Kasumi-1 (cell line): Measurements from ENCODE around the gene NTRK1.

Source experiments
- DNase-seq, 2 experiments: peaks; one replicate each; lab custom pipeline; 2025; lab: John Stamatoyannopoulos, UW

The NTRK1 gene

GRCh38 chr1:156881101-156881500 lies 20.4 kb downstream of the NTRK1 start:
- no peak for DNase-seq

DNA sequence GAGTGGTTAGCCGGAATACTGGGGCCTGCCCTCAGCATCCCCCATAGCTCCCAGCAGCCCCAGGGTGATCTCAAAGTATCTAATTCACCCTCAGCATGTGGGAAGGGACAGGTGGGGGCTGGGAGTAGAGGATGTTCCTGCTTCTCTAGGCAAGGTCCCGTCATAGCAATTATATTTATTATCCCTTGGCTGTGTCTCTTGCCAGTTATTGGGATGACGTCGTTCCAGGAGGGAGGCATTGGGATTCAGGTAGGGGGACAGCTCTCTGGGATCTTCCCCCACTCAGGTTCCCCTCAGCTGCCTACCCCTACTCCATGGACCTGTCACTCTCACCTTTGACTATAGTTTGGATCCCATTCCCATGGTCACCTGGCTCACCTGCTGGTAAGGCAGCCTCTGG lies 21.0 kb downstream of the NTRK1 start:
- DNase-seq = no peak

DNA sequence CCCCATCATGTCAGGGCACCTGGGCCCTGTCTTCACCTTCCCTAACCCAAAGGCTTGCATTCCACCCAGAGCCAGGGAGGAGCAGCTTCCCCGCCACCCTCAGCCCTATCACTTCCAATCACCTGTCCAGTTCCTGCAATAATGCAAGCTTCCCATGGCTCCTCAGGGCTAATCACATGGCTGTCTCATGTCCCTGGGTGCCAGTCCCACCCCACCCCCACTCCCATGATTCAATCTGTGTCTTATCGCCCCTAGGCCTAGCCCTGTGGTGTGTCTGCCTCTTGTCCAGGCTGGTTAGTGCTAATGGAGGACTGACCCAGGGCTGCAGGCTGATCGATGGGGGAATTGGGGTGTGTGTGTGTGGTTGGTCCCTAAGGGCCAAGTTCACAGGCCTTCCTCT lies 21.9 kb downstream of the NTRK1 start:
- DNase-seq = no peak

- DNase-seq = no peak
These were observed 23.3 kb downstream of the NTRK1 start for GRCh38 chr1:156883919-156884318.

- no peak for DNase-seq
These were observed 24.0 kb downstream of the NTRK1 start for GRCh38 chr1:156884560-156885184.

DNA sequence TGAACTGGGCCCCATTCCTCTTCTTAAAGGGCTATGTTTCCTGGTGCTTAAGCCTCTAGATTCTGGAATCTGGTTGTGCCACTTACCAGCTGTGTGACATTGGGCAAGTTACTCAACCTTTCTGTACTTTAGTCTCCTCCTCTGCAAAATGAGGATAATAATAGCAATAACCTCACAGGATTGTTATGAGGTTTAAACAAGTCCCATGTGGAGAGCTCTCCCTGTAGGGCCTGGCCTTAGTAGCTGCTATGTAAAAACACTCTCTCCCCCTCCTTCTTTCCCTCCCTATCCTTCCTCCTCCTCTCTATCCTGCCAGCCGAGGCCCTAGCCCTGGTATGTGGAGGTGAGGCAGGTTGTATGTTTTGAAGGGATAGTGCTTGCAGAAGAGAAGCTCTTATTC lies 24.6 kb downstream of the NTRK1 start:
- DNase-seq = no peak

DNA sequence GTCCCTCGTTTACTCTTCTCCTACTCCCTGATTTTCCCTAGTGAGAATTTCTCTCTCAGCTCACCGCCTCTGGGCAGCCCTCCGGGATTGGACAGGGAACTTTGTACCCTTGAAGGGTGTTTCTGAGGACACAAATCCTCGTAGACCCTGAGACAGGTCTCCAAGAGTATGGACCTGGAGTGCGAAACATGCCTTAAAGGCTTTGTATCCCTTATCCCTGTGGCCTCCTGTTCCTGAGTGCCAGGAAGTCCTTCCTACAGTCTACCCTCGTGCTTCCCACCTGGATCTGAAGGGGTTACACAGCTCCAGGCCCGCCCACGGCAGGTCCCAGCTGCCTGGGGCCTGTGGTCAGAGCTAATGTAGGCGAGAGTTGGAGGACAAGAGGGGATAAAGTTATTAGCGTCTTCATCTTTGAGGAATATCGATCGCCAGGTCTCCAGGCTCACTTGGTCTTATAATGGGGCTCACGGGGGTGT lies 25.3 kb downstream of the NTRK1 start:
- DNase-seq = no peak

DNA sequence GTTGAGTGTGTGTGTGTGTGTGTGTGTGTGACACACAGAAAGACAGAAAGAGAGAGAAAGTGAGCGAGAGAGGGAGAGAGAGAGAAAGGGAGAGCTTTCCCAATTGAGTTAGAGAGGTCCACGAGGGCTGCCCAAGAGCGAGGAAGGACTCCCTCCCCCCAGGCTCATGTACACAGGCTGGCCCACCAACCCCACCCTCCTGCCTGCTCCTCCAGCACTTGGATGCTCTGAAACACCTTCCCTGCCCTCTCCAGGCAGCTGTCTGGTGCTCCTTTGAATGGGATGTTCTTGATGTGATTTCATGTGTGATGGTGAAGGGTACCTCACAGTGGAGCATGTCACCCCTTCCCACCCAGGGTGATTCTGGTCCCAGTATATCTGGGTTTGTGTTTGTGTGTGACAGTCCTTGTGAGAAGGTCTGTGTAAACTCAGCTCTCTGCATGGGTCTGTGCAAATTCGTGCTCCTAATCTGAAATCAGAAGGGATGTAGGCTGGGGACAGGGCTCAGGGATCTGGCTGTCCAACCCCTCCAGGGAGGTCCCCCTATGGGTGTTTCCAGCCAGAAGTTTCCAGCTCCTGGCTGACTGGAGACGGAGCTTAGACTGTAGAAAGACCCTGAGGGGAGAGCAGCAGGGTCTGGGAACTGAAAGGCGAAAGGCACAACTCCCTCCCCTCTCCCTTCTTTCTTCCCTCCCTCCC lies 26.1 kb downstream of the NTRK1 start:
- no peak for DNase-seq

DNA sequence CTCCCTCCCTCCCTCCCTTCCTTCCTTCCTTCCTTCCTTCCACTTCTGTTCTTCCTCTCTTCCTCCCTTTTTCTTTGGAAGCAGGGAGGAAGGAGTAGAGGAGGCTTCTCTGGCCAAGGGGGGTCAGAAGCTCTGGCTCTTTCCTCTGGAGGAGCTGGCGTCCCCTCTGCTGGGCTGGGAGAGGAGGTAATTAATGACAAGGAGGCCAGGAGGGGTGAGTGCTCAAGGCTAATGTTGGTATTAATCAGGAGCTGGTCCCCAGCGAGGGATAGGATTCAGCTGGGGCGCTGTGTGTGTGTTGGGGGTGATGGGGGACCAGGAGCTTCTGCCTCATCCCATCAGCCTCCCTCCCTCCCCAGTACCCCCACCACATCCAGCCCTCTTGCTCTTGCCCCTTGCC lies 26.7 kb downstream of the NTRK1 start:
- no peak for DNase-seq

DNA sequence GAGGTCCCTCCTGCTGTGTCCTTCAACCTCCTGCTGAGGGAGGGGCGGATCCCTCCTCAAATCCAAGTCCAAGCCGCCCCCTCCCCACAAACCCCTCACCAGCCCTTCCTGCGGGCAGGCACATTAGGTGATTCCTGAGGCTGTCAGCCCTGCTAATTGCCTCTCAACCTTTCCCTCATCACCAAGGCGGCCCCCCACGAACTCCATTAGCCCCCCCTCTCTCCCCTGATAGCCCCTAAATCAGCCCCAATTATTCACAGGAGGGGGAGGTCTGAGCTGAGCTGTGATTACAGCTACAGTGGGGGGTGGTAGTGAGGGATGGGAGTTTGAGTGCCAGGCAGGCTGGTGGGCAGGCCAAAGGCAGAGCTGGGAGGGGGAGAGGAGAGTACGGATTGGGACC lies 27.1 kb downstream of the NTRK1 start:
- DNase-seq = no peak

DNA sequence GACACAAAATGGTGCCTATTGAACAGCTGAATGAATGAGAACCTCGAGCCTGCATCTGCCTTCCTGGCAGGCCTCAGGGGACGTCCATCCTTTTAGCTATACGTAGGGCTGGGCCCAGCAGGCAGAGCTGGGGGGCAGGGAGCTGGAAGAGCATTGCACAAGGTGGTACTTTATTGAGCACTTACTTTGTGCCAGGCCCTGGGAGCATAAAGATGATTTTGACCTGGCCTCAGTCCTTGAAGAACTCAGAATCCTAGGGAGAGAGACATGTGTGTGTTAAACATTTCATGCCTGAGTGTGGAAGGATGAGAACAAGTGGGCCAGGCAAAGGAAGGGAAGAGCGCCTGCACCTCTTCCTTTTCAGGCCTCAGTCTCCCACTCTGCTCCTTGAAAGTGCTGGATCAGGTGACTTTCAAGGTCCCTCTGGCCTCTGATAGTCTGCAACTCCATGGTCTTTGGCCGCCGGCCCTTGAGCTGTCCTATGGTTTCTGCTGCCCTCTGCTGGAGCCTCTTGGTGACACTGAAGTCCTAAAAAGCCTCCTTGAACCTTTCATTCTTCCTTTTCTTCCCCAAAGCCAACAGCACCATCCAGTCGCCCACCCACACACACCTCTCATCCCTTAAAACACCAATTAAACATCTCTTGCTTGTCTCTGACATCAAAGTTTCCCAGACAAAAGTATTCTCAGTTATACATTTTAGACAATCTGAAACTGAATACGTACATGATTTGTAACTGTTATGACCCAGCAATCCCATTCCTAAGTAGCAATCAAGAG lies 29.3 kb downstream of the NTRK1 start:
- DNase-seq = peak; percentile 73 to 77

GRCh38 chr1:156892190-156893047 lies 31.8 kb downstream of the NTRK1 start:
- DNase-seq = peak; percentile 78 to 85

GRCh38 chr1:156893048-156893953 lies 32.6 kb downstream of the NTRK1 start, which contains the start of gene PEAR1:
Gene PEAR1 (plus strand): TSS chr1:156893718. CDS start chr1:156903927, 10,209 bp downstream.
- no peak for DNase-seq

DNA sequence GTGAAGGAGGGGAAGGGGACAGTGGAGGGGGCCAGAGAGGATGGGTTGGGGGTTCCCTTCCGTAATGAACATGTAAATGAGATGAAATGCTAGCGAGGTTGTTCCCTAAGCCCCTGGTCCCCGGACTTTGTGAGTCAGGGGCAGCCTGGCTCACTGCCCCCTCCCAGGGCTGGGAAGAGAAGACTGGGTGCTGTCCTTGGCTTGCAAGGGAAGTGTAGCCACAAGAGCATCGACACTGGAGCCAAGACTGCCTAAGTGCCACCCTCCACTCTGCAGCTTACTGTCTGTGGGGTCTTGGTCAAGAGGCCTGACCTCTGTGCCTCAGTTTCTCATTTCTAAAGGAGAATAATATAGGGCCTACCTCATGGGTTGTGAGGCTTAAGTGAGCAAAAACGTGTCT lies 33.3 kb downstream of the NTRK1 start:
- no peak for DNase-seq

DNA sequence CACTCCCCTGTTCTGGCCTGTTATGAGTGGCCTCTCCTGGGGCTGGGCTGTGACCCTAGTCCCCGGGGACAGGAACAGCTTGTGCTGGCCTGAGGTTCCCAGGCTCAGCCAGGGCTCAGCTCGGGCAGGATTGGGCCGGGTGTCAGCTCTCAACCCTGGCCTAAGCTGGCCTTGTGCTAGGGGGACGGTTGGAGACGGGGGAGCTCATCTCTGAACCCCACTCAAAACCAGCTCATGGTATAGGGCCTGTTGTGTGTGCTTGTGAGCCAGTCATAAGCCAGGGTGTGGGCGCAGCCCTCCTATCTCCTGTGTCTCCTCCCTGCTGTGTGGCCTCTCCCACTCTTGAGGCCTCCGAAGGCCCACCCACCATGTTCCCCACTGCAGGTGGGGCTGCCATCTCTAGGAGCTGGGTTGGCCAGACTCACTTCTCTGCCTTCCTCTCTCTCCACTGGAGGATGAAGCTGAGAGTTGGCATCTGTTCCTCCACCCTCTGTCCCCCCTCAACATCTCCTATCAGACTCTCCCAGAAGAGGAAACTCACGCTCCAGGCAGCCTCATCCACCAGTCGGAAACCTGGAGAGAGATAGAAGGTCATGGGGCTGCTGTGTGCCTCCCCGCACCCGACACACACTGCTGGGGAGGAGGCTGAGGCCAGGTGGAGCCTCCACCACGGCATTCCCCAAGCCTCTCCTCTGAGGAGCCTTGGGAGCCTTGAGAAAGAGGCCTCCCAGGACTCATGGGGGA lies 34.2 kb downstream of the NTRK1 start:
- no peak for DNase-seq

DNA sequence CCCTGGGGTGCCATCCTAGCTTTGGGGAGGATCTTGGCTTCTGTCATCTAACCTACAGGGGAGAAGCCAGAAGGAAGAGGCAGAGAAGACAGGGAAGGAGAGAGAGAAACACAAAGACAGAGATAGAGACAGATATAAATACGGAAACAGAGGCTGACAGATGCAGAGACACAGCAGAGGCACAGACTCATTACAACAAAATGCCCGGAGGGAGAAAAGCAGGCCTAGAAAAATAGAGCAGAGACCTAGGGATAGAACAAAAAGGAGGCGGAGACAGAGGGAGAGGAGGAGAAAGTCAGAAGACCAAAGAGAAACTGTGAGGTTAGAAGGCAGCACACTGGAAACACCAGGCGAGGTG lies 34.8 kb downstream of the NTRK1 start:
- DNase-seq = no peak

DNA sequence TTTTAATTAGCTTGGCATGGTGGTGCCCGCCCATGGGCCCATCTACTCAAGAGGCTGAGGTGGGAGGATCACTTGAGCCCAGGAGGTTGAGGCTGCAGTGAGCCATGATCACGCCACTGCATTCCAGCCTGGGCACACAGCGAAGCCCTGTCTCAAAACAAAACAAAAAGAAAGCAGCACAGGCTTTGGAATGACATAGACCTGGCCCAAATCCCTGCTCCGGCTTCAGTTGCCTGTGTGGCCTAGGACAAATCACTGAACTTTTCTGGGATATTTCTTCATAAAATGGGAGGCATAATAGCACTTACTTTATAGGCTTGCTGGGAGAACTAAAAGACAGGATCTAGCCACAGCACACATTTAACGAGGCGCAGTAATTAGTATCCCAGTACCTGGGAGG lies 35.3 kb downstream of the NTRK1 start:
- DNase-seq = no peak

DNA sequence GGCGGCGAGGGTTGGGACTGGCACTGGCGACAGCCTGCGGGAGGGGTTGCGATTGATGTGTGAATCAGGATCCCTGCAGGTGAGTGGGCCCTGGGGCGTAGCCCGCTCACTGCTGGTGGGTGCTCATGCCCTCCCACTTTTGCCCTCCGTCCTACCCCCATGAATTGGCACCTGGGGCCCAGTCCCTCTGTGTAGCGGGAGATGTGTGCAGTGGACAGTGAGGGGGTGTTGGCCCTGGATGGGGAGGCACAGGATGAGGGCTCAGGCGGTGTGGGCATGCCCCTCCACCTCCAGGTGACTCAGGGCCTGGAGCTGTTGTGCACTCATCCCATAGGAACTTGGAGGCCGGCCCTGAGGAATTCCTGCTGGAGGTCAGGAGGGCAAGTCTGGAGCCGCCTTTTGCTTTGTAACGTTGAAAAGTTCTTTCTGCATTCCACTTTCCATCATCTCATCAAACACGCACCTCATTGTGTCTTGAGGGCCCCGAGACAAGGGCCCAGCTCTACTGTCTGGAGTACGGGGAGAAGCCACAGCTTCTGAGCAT lies 35.9 kb downstream of the NTRK1 start:
- DNase-seq = no peak

DNA sequence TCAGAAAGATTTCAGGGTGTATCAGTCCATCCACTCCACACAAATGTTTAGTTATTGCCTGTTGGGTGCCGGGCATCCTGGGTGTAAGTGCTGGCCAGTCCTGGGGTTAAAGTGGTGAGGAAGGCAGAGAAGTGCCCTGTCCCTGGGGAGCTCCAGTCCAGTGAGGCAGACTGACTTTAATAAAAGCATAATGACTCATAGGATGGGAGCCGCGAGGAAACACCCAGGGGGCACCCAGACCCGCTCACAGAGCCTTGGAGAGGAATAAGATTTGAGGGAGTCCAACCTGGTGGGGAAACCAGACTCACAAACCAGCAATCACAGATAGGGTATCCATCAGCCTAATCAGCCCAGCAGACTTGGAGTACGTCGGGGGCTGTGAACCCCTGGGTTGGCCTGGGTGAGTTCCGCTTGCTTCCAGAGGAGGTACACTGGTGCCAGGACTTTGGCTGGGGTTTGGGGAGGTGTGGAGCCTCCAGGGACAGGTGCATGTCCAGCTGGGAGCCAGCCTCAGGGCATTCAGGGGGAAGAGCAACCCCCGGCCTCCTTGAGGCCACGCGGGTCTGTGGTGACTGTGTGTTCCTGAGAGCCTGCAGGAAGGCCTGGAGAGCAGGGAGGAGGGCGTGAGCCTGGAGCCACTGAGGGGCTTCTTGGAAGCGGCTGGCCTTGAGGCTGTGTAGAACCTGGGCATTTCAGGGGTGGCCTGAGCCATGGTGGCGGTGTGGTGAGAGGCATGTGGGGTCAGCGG lies 36.6 kb downstream of the NTRK1 start:
- DNase-seq = no peak
